ENCODE measurements around the gene ZBP1. TPM values are rescaled to one million over a fixed set of nuclear protein-coding genes. Genes with fewer than 3 reads are reported as not detected.
A peak's percentile ranks its signal among the peaks of the same experiment; 100 is the strongest.

ZBP1 gene
- total and polyA plus RNA-seq, 9 donors: 0.12 to 0.92 (median 0.24) TPM; not detected in 4

- Histone ChIP-seq H3K4me3 (no peak overlapping the region), H3K27ac (no peak overlapping the region), H3K9me3 (no peaks in the 10 kb centered on the region), H3K27me3 (no peaks in the 10 kb centered on the region), H3K36me3 (no peaks in the 10 kb centered on the region), H3K4me1 (ENCODE audit: insufficient read depth) (no peaks in the 10 kb centered on the region)
- 48 to 53% (median 49%) methylated on average over 23 of the region's 23 CpGs for WGBS, 3 donors
- peak in 1 of 5 donors; percentile 11 for DNase-seq
- TF ChIP-seq POLR2A (IDR thresholded peaks at IDR 0.05): no peak
- no peak for TF ChIP-seq EP300 (IDR thresholded peaks at IDR 0.05)
- TF ChIP-seq CTCF (IDR thresholded peaks at IDR 0.05): no peak
- intact Hi-C loops (cut with DNase I): loop anchor here in 1 of 4 donors (2.0 kb wide), 1 partner anchor 535 kb away; no protein-coding TSS in a partner anchor
These were observed 27.9 kb upstream of the ZBP1 start for GRCh38 chr20:57647933-57648785.

- TF ChIP-seq POLR2A (IDR thresholded peaks at IDR 0.05) (no peak), EP300 (IDR thresholded peaks at IDR 0.05) (no peak), CTCF (IDR thresholded peaks at IDR 0.05) (no peak)
- Histone ChIP-seq H3K4me3 (no peak overlapping the region), H3K4me1 (ENCODE audit: insufficient read depth) (no peaks in the 10 kb centered on the region), H3K9me3 (no peaks in the 10 kb centered on the region), H3K27me3 (no peaks in the 10 kb centered on the region), H3K36me3 (no peaks in the 10 kb centered on the region), H3K27ac (no peak overlapping the region)
- DNase-seq: no peak
- intact Hi-C loops (cut with DNase I): no loop called here
- 54 to 67% (median 56%) methylated on average over 12 of the region's 12 CpGs for WGBS, 3 donors
These were observed 27.0 kb upstream of the ZBP1 start for GRCh38 chr20:57647006-57647932.

GRCh38 chr20:57638895-57639236 lies 18.6 kb upstream of the ZBP1 start:
- H3K9me3 ChIP-seq: no peaks in the 10 kb centered on the region
- no peaks in the 10 kb centered on the region for H3K4me1 ChIP-seq (ENCODE audit: insufficient read depth)
- DNase-seq: no peak
- intact Hi-C loops (cut with DNase I): no loop called here
- WGBS, 3 donors: 69 to 86% (median 74%) methylated on average over 5 of the region's 5 CpGs
- no peaks in the 10 kb centered on the region for H3K27me3 ChIP-seq
- H3K27ac ChIP-seq: no peak overlapping the region
- H3K36me3 ChIP-seq: no peaks in the 10 kb centered on the region
- no peak overlapping the region for H3K4me3 ChIP-seq
- TF ChIP-seq CTCF (IDR thresholded peaks at IDR 0.05) (no peak), POLR2A (IDR thresholded peaks at IDR 0.05) (no peak), EP300 (IDR thresholded peaks at IDR 0.05) (no peak)

- H3K27me3 ChIP-seq: no peaks in the 10 kb centered on the region
- WGBS, 3 donors: 52 to 55% (median 54%) methylated on average over 7 of the region's 7 CpGs
- TF ChIP-seq POLR2A (IDR thresholded peaks at IDR 0.05): no peak
- TF ChIP-seq EP300 (IDR thresholded peaks at IDR 0.05): no peak
- TF ChIP-seq CTCF (IDR thresholded peaks at IDR 0.05): no peak
- H3K27ac ChIP-seq: no peak overlapping the region
- H3K9me3 ChIP-seq: no peaks in the 10 kb centered on the region
- H3K4me1 ChIP-seq (ENCODE audit: insufficient read depth): no peaks in the 10 kb centered on the region
- H3K36me3 ChIP-seq: no peaks in the 10 kb centered on the region
- no peak for DNase-seq
- H3K4me3 ChIP-seq: no peak overlapping the region
- intact Hi-C loops (cut with DNase I): no loop called here
These were observed 18.1 kb upstream of the ZBP1 start for GRCh38 chr20:57638173-57638894.
